Measurements from ENCODE around the gene ATP7B.

ATP7B gene

DNA sequence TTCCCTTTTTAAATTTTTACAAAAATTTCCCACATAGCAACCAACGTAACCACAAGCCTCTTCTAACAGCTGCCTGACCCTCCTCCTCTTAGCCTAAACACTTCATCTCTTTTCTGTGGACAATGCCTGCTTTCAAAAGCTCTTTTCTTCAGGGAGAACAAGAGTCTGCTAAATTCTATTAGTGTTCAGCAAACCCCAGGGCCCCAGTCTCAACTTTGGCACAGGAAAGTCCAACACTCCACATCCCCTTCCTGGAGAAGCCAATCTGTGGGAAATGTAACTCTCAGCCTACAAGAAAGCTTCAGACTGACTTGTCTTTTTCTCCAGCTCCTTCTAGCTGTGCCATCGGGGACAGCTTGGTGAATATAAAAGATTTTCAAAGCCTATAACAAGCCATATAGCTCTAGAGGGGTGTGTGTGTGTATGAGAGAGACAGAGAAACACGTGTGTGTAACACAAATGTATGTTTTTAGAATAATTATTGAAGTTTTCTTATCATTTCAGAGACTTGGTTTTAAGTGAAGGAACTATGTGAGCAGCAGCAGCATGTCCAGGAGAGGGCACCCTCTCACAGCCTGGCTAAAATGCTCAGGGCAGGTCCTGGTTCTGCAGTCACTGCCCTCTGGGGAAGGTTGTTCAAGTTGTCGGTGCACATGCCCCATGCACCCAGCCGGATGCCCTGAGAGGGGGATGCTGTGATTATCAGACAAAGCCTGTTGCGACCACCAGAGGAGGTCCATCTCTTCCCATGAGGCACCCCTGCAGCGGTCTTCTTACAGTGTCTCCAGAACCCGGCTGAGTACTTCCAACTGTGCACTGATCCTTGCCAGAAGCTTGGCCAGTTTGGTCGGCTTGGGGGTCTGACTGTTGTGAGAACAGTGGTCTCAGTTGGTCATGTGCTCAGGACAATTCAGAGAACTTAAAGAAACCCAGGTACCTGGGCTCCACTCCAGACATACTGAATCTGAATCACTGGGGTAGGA lies 115.1 kb downstream of the ATP7B start:
- TF ChIP-seq, protein P1, sequence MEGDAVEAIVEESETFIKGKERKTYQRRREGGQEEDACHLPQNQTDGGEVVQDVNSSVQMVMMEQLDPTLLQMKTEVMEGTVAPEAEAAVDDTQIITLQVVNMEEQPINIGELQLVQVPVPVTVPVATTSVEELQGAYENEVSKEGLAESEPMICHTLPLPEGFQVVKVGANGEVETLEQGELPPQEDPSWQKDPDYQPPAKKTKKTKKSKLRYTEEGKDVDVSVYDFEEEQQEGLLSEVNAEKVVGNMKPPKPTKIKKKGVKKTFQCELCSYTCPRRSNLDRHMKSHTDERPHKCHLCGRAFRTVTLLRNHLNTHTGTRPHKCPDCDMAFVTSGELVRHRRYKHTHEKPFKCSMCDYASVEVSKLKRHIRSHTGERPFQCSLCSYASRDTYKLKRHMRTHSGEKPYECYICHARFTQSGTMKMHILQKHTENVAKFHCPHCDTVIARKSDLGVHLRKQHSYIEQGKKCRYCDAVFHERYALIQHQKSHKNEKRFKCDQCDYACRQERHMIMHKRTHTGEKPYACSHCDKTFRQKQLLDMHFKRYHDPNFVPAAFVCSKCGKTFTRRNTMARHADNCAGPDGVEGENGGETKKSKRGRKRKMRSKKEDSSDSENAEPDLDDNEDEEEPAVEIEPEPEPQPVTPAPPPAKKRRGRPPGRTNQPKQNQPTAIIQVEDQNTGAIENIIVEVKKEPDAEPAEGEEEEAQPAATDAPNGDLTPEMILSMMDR (conservative IDR thresholded peaks at IDR 0.05; ENCODE audit: low read length): peak; percentile 74
- DNase-seq (ENCODE audit: low read depth): peak; percentile 56
- no peak overlapping the region for H3K4me3 ChIP-seq (ENCODE audit: low read length)

DNA sequence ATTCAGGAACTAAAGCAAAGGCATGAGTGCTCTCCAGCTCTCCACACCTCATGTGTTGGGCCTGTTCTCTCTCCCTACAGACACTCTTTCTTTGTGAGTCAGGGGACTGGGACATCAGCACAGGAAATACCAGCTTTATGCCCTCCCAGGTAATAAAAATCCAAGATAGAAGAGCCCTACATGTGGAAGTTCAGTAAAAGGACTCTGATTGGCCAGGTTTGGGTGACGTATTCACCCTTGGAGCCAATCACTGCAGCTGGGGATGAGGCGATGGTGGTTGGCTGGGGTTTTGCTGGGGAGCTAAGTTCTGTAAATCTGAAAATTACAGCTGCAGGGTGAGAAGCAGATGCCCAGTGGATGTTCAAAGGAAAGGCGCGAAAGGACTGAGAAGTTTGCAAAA lies 117.0 kb downstream of the ATP7B start:
- no peak for DNase-seq (ENCODE audit: low read depth)
- no peak overlapping the region for H3K4me3 ChIP-seq (ENCODE audit: low read length)
- TF ChIP-seq, protein P1 (conservative IDR thresholded peaks at IDR 0.05; ENCODE audit: low read length): no peak

DNA sequence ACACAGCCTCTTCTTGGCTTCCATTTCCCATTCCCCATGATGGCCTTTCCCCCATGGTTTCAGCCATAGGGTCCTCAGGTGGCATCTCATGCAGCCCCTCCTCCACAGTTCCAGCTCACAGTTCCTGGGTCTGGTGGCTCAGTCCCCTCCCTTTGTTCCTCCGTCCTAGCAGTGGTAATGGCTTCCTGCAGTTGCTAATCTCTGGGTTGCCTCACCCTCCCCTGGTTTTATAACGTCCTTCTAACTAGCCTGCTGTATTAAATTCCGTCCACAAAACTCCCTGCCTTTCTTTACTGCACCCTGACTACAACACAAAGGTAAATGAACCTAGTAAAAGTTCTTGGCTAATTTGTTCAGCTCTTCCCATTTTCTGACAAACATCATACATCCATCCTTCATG lies 118.6 kb downstream of the ATP7B start:
- no peak overlapping the region for H3K4me3 ChIP-seq (ENCODE audit: low read length)
- TF ChIP-seq, protein P1 (conservative IDR thresholded peaks at IDR 0.05; ENCODE audit: low read length): no peak
- no peak for DNase-seq (ENCODE audit: low read depth)

DNA sequence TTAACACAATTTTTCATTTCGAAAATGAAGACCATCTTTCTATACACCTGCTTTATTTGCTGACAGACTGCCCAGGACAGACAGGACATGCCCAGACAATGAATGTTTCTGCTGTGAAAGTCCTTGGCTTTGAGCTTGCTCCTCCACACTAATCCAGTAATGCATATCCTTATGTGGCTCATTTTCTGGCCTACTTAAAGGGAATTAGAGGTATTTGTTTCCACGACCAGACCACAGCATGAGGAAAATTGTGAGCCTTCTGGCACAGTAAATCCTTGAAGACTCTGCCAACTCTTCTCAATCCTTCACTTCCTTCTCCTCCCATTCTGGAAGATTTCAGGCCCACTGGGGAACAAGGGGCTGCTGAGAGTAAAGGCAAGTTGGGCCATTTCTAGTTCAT lies 123.8 kb downstream of the ATP7B start:
- no peak for DNase-seq (ENCODE audit: low read depth)
- TF ChIP-seq, protein P1 (conservative IDR thresholded peaks at IDR 0.05; ENCODE audit: low read length): no peak
- no peak overlapping the region for H3K4me3 ChIP-seq (ENCODE audit: low read length)

DNA sequence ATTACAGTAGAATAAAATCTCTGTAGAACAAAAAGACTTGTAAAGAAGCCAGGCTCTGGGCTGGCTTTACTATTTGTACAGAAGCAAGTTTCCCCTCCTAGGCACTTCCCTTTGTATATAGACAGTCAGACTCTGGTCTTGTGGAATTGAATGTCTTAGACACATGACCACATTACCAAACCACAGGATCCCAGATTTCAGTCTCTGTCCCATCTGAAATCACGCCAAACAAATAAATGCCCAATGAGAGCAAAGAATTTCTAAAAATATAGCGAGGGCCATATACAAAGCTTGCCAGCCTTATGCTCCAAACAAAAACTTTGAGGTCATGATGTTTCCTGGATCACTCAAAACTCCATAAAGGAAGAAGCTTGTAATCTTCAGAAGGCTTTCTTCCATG lies 125.6 kb downstream of the ATP7B start:
- no peak overlapping the region for H3K4me3 ChIP-seq (ENCODE audit: low read length)
- TF ChIP-seq, protein P1 (conservative IDR thresholded peaks at IDR 0.05; ENCODE audit: low read length): no peak
- no peak for DNase-seq (ENCODE audit: low read depth)

DNA sequence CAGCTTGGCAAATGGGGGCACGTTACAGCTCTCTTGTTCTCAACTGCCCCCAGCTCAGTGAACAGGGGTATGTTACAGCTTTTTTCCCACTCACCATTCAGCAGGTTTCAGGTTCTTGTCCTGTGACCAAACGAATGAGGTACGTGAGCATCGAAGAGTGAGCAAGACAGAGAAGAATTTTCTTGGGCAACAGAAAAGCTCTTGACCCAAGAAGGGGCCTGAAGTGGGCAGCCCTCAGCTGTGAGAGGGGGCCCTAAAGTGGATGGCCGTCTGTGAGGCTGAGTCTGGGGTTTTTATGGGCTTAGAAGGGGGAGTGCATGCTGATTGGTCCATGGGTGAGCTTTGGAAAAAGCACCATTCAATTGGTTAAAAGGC lies 128.0 kb downstream of the ATP7B start:
- H3K4me3 ChIP-seq (ENCODE audit: low read length): no peak overlapping the region
- DNase-seq (ENCODE audit: low read depth): no peak
- TF ChIP-seq, protein P1 (conservative IDR thresholded peaks at IDR 0.05; ENCODE audit: low read length): no peak

All from AG10803 (cell line).